HG03558 (cell line): ENCODE results near the gene KIAA1671.

ENCODE experiments used
- ATAC-seq: cut with Tn5 transposase; IDR thresholded peaks from one replicate; pipeline ENCODE4 v1.9.1; 2021; ENCODE audit warnings: moderate number of reproducible peaks; ENCODE audit not compliant: unreplicated experiment; ENCODE audit errors: extremely low read depth

KIAA1671 gene

DNA sequence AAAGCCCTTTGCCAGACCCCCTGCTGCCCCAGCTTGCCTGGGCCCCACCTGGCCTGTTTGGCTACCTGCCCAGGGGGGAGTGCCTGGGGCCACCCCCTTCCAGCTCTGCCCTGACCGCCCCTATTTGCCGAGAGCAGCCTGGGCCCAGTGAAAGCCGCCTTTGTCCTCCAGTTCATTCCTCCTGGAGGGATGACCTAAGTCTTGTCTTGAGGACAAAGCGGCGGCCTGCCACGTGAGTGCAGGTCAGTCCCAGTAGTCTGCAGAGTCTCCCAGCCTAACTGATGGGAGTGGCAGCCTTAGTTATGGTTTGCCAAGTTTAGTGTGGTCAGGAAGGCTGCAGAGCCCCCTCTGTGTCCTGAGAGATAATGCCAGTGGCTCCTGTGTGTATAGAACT lies 131.3 kb downstream of the KIAA1671 start:
- ATAC-seq: no peak

DNA sequence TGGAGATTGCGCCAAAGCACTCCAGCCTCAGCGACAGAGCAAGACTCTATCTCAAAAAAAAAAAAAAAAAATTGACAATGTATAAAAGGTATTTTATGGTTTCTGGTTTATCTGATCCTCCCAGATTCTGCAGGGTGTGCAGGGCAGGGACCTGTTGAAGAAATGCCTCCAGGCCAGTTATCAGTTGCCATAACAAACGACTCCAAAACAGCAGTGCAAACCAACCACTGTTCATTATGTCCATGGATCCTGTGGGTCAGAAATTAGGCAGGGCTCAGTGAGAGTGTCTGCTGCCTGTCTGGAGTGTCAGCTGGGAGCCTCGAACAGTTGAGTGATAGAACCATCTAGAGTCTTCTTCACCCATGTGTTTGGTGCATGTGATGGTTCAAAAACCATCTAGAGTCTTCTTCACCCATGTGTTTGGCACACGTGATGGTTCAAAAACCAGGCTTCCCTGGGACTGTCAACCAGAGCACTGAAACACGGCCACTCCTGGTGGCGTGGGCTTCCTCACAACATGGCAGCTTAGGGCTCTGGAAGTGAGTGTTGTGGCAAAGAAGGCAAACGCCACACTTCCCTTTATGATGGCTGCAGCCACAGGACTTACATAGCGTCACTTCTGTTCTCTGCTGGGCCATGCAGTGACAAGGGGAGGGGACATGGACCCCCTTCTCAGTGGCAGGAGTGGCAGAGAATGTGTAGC lies 132.0 kb downstream of the KIAA1671 start:
- ATAC-seq: no peak

GRCh38 chr22:25085156-25085555 lies 132.6 kb downstream of the KIAA1671 start:
- ATAC-seq: no peak

- ATAC-seq: peak; percentile 83
These were observed 133.7 kb downstream of the KIAA1671 start for GRCh38 chr22:25085930-25086901.

DNA sequence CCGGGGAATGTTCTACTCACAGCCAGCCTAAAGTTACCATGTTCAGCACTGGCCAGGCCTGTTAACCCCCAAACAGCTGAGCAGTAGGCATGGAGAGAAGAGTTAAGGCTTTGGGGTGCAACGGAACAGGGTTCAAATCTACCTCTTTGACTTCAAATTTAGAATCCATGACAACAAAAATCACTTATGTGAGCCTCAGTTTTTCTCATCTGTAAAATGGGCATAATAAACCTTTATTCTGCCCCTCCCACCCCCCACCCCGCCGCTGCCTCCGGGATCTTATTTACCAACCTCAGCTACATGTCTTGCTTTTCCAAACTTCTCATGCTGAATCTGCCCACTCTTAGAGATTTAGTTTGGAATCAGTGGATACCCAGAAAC lies 134.4 kb downstream of the KIAA1671 start:
- ATAC-seq: no peak

GRCh38 chr22:25090225-25090890 lies 137.8 kb downstream of the KIAA1671 start:
- no peak for ATAC-seq

DNA sequence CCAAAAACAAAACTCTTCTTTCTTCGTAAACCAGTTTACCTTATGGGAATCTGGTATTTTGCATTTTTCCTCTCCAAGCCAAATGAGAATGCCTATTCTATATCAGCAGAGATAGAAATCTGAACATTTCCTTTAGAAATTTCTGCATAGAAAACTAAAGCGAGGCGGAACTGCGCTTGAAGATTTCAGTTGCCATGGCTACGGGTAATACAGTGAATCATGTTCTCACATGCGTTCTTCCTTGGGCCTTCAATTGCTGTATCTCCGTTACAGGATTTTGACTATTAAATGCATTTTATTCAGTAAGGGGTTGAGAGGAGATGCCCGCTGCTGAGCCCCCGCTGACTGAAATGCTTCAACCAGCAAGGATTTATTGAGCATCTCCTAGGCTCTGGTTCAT lies 138.9 kb downstream of the KIAA1671 start:
- ATAC-seq: no peak

DNA sequence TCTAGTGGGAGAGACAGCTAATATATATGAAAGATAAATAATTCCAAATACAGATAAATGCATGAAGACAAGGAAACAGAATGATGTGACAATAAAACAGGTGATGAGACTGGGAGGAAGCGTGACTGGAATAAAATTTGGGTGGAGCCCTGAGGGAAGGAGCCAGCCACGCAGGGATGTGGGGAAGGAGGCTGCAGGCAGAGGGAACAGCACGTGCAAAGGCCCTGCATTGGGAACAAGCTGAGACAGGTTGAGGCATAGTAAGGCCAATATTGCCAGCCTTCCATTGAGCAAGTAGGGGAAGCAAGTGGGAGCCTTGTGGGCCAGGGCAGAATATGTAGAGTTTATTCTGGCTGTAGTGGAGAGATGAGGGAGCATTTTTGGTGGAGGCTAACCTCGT lies 139.6 kb downstream of the KIAA1671 start:
- ATAC-seq: no peak

DNA sequence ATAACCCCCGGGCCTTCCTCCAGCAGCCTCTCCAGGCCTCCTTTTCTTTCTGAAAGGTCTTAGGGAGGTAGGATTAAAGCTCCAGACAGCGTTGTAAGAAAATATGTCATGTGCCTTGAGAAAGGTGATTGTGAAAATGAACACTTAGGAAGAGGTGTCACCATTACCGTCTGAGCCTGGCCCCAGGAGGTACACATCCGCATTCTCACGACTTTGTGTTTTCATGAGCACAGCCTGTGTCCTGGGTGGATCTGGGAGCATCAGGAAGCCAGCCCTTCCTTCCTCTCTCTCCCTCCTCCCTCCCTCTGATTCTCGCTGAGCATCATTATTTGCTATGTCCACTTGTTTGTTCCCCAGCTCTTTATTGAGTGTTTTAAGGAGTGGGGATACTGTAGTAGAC lies 142.1 kb downstream of the KIAA1671 start:
- no peak for ATAC-seq

GRCh38 chr22:25095869-25096268 lies 143.4 kb downstream of the KIAA1671 start:
- ATAC-seq: no peak

GRCh38 chr22:25096638-25097405 lies 144.3 kb downstream of the KIAA1671 start:
- ATAC-seq: no peak

DNA sequence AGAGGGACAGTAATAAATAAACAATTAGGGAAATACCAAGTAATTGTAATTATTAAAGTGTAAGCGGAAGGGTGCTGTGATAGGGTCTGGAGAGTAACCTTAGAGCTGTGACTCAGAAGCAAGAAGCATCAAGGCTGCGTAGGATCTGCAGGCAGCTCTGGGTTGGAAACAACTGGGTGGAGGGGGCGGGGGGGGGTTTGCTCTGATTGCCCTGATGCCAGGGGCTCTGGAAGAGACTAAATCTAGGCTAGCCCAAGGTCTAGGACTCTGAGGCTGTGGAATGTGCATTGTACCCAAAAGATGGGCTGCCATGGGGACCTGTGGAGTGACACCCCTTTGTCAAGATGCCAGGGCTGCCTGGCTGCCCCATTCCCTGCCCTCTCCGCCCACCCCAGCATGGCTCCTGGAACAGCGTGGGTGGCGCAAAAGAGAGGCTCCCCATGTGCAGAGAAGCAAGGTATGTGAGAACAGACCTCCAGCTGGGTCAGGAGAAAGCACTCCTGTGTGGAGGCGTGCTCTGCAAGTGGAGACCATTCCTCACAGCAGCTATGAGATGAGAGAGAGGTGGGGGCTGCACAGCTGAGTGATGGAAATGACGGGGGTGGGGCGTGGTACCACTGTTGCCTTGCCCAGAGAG lies 146.0 kb downstream of the KIAA1671 start:
- no peak for ATAC-seq

- ATAC-seq: no peak
These were observed 146.7 kb downstream of the KIAA1671 start for GRCh38 chr22:25099202-25099601.

DNA sequence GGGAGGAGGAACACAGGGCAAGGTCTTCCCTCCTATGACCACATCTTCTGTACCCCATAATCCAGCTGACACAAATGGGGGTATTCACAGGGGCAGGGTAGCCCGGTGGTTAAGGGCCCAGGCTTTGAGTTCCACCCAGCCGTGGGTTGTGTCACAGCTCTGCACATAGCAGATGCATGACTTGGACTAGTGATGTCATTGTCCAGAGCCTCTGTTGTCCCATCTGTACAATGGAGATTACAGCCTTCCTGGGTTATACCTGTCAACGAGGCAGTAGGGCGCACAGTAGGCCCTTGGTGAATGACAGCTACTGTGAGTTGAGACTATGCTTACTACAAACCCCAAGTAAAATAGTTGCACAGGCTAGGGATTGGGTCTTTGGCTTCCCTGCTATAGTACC lies 147.9 kb downstream of the KIAA1671 start:
- ATAC-seq: no peak

GRCh38 chr22:25100948-25101347 lies 148.4 kb downstream of the KIAA1671 start:
- ATAC-seq: no peak

GRCh38 chr22:25101501-25101900 lies 149.0 kb downstream of the KIAA1671 start:
- no peak for ATAC-seq

DNA sequence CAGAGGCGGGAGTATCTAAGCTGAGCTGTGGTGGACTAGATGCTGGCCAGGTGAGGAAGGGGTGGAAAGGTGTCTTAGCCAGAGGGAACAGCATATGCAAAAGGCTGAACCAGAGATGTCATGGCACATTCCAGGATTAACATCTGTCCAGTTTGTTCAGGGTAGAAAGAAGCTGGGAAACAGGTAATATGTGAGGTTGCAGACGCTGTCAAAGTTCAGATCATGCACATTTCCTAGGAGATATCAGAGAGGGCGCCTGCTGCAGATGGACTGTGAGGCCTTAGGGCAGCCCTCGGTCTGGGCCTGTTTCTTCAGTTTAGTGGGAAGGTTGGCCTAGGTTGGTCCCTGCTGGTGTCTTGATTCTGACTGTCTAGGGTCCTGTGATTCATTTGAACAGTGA lies 149.5 kb downstream of the KIAA1671 start:
- ATAC-seq: no peak

DNA sequence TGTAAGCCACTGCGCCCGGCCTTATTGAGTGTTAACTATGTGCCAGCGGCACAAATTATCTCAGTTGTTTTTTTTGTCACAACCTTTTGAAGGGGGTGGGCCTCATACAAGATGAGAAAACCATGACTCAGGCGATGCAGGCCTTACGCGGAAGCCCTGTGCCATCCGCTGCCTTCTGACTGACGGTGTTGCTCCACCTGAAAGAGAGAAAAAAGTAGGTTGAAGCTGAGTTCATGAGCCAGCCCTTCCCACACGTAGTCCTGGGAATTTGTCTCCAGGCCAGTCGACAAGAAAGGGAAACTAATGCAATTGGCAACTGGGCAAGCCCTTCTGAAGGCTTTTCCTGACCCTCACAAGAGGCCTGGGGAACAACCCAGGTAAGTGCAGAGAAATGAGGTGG lies 150.2 kb downstream of the KIAA1671 start:
- no peak for ATAC-seq

GRCh38 chr22:25104367-25104766 lies 151.9 kb downstream of the KIAA1671 start:
- no peak for ATAC-seq
